Measurements from ENCODE around the gene IFT57. TPM values are rescaled to one million over a fixed set of nuclear protein-coding genes. Genes with fewer than 3 reads are reported as not detected.
"Not testable (repeated sequence)": the region's sequence is repeated elsewhere in the genome, so short reads cannot be mapped to it uniquely, and the experiment has no call there.

Gene IFT57, protein sequence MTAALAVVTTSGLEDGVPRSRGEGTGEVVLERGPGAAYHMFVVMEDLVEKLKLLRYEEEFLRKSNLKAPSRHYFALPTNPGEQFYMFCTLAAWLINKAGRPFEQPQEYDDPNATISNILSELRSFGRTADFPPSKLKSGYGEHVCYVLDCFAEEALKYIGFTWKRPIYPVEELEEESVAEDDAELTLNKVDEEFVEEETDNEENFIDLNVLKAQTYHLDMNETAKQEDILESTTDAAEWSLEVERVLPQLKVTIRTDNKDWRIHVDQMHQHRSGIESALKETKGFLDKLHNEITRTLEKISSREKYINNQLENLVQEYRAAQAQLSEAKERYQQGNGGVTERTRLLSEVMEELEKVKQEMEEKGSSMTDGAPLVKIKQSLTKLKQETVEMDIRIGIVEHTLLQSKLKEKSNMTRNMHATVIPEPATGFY
- 38.9 and 46.6 TPM in 2 replicates for total RNA-seq (2022)
- percentile 72 among the genes with signal in this experiment for Bru-seq, nascent RNA
- percentile 64 among the genes with signal in this experiment for BruChase-seq, experiment 1, labeled RNA remaining after a 6-hour chase
- percentile 58 among the genes with signal in this experiment for BruChase-seq, experiment 2, labeled RNA remaining after a 2-hour chase
- long read RNA-seq, transcript IFT57-201 (11 exons, 3,203 nt), result major isoform, 92 of 110 reads
- long read RNA-seq, partial matches to known transcripts, result 3 of 110 reads
- long read RNA-seq, other reads (novel, unspliced or antisense), result 15 of 110 reads

- intact Hi-C loops (cut with micrococcal nuclease), result loop anchor here (2.0 to 5.0 kb wide), 4 partner anchors 69 to 285 kb away; partner anchors contain the start of gene CD47
- TF ChIP-seq, protein P1, sequence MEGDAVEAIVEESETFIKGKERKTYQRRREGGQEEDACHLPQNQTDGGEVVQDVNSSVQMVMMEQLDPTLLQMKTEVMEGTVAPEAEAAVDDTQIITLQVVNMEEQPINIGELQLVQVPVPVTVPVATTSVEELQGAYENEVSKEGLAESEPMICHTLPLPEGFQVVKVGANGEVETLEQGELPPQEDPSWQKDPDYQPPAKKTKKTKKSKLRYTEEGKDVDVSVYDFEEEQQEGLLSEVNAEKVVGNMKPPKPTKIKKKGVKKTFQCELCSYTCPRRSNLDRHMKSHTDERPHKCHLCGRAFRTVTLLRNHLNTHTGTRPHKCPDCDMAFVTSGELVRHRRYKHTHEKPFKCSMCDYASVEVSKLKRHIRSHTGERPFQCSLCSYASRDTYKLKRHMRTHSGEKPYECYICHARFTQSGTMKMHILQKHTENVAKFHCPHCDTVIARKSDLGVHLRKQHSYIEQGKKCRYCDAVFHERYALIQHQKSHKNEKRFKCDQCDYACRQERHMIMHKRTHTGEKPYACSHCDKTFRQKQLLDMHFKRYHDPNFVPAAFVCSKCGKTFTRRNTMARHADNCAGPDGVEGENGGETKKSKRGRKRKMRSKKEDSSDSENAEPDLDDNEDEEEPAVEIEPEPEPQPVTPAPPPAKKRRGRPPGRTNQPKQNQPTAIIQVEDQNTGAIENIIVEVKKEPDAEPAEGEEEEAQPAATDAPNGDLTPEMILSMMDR (IDR thresholded peaks at IDR 0.05; ENCODE audit: unreplicated experiment), result no peak
- H3K9me3 Mint-ChIP-seq (ENCODE audit: unreplicated experiment), result no peaks in the 10 kb centered on the region
- no peaks in the 10 kb centered on the region for H3K27me3 Mint-ChIP-seq (ENCODE audit: insufficient read depth, unreplicated experiment)
- H3K27ac Mint-ChIP-seq (ENCODE audit: low read depth, unreplicated experiment), result peak within 1 kb of the TSS; percentile 100
- ChIA-PET POLR2A (interaction anchor here (0.8 to 3.3 kb wide), 11 partner anchors 91 to 368 kb away, joined by 3 to 21 read pairs (median 4); partner anchors contain the start of gene DZIP3), CTCF (interaction anchor here (0.6 to 2.0 kb wide), 10 partner anchors 9 to 1911 kb away, joined by 3 to 11 read pairs (median 3); no protein-coding TSS in a partner anchor)
- no peaks in the 10 kb centered on the region for H3K36me3 Mint-ChIP-seq (ENCODE audit: insufficient read depth, unreplicated experiment)
- peaks cover 31% of the 10 kb centered on the region for H3K4me1 Mint-ChIP-seq (ENCODE audit: insufficient read depth, unreplicated experiment)
- peak within 1 kb of the TSS; percentile 100 for H3K4me3 Mint-ChIP-seq (ENCODE audit: unreplicated experiment)
- TSS peak; percentile 46 for BruUV-seq (replicated peaks)
- DNase-seq (ENCODE audit: unreplicated experiment), result peak; percentile 97
Measured at GRCh38 chr3:108221911-108222852, at the start of gene IFT57. TSS of gene IFT57 (minus strand) at chr3:108222424. CDS start at chr3:108222322, 102 bp downstream.

- no peak for DNase-seq (ENCODE audit: unreplicated experiment)
- ChIA-PET POLR2A (no interaction called here), CTCF (no interaction called here)
- H3K36me3 Mint-ChIP-seq (ENCODE audit: insufficient read depth, unreplicated experiment), result no peaks in the 10 kb centered on the region
- no peaks in the 10 kb centered on the region for H3K9me3 Mint-ChIP-seq (ENCODE audit: unreplicated experiment)
- TF ChIP-seq, protein P1 (IDR thresholded peaks at IDR 0.05; ENCODE audit: unreplicated experiment), result no peak
- intact Hi-C loops (cut with micrococcal nuclease), result no loop called here
- no peak overlapping the region for H3K27ac Mint-ChIP-seq (ENCODE audit: low read depth, unreplicated experiment)
- no peaks in the 10 kb centered on the region for H3K4me1 Mint-ChIP-seq (ENCODE audit: insufficient read depth, unreplicated experiment)
- no peaks in the 10 kb centered on the region for H3K27me3 Mint-ChIP-seq (ENCODE audit: insufficient read depth, unreplicated experiment)
- no peak overlapping the region for H3K4me3 Mint-ChIP-seq (ENCODE audit: unreplicated experiment)
- no TSS peak for BruUV-seq (replicated peaks)
Measured at GRCh38 chr3:108271626-108272025, 49.4 kb upstream of the IFT57 start.

DNA sequence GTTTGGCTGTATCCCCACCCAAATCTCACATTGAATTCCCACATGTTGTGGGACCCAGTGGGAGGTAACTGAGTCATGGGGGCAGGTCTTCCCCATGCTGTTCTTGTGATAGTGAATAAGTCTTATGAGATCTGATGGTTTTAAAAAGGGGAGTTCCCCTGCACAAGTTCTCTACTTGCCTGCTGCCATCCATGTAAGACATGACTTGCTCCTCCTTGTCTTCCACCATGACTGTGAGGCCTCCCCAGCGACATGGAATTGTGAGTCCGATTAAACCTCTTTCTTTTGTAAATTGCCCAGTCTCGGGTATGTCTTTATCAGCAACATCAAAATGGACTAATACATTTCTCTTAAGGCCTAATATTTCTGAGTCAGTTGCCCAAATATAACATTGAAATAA is 46.0 kb upstream of the IFT57 start:
- H3K9me3 Mint-ChIP-seq (ENCODE audit: unreplicated experiment); H3K4me3 Mint-ChIP-seq (ENCODE audit: unreplicated experiment); CTCF ChIA-PET; intact Hi-C loops (cut with micrococcal nuclease); POLR2A ChIA-PET; DNase-seq (ENCODE audit: unreplicated experiment); H3K36me3 Mint-ChIP-seq (ENCODE audit: insufficient read depth, unreplicated experiment); H3K27ac Mint-ChIP-seq (ENCODE audit: low read depth, unreplicated experiment); H3K27me3 Mint-ChIP-seq (ENCODE audit: insufficient read depth, unreplicated experiment); H3K4me1 Mint-ChIP-seq (ENCODE audit: insufficient read depth, unreplicated experiment); BruUV-seq (replicated peaks): not testable (repeated sequence)

- H3K4me3 Mint-ChIP-seq (ENCODE audit: unreplicated experiment); POLR2A ChIA-PET; H3K27ac Mint-ChIP-seq (ENCODE audit: low read depth, unreplicated experiment); CTCF ChIA-PET; DNase-seq (ENCODE audit: unreplicated experiment); H3K27me3 Mint-ChIP-seq (ENCODE audit: insufficient read depth, unreplicated experiment); H3K4me1 Mint-ChIP-seq (ENCODE audit: insufficient read depth, unreplicated experiment); H3K36me3 Mint-ChIP-seq (ENCODE audit: insufficient read depth, unreplicated experiment); BruUV-seq (replicated peaks); intact Hi-C loops (cut with micrococcal nuclease); H3K9me3 Mint-ChIP-seq (ENCODE audit: unreplicated experiment): not testable (repeated sequence)
Measured at GRCh38 chr3:108264534-108265298, 42.5 kb upstream of the IFT57 start.
